ENCODE results near the gene SBF2. TPM values are rescaled to one million over a fixed set of nuclear protein-coding genes. Genes with fewer than 3 reads are reported as not detected.

The SBF2 gene
- total RNA-seq, 2 donors from 2014 or later: 53.8 to 60.8 TPM

DNA sequence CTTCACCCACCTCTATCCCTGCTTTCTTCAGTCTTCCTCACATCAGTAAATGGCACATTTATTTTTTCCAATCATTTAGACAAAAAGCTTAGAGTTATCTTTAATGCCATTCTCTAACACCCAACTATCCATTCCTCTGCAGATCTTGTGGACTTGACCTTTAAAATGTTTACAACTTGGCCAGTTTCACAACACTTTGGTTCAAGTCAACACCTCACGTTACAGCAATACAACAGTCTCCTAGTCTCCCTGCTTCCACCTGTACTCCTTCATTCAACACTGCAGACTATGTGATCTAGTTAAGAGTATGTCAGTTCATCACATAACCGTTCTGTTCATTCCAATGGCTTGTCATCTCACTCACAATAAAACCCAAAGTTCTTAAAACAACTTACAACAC is 325.0 kb downstream of the SBF2 start:
- Histone ChIP-seq H3K27me3 (replicated peaks; ENCODE audit: insufficient read depth) (no peaks in the 10 kb centered on the region), H3K9me3 (no peaks in the 10 kb centered on the region), H3K36me3 (peaks cover under 1% of the 10 kb centered on the region), H3K4me1 (ENCODE audit: control insufficient read depth in 1 of 2, low read depth in 2 of 2) (no peaks in the 10 kb centered on the region), H3K4me3 (no peak overlapping the region), H3K27ac (no peak overlapping the region)
- DNase-seq (ENCODE audit: low spot score) (no peak), ATAC-seq (ENCODE audit: insufficient number of reproducible peaks, low FRiP score, low read depth) (no peak)
- TF ChIP-seq, protein P1, sequence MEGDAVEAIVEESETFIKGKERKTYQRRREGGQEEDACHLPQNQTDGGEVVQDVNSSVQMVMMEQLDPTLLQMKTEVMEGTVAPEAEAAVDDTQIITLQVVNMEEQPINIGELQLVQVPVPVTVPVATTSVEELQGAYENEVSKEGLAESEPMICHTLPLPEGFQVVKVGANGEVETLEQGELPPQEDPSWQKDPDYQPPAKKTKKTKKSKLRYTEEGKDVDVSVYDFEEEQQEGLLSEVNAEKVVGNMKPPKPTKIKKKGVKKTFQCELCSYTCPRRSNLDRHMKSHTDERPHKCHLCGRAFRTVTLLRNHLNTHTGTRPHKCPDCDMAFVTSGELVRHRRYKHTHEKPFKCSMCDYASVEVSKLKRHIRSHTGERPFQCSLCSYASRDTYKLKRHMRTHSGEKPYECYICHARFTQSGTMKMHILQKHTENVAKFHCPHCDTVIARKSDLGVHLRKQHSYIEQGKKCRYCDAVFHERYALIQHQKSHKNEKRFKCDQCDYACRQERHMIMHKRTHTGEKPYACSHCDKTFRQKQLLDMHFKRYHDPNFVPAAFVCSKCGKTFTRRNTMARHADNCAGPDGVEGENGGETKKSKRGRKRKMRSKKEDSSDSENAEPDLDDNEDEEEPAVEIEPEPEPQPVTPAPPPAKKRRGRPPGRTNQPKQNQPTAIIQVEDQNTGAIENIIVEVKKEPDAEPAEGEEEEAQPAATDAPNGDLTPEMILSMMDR (IDR thresholded peaks at IDR 0.05): no peak

DNA sequence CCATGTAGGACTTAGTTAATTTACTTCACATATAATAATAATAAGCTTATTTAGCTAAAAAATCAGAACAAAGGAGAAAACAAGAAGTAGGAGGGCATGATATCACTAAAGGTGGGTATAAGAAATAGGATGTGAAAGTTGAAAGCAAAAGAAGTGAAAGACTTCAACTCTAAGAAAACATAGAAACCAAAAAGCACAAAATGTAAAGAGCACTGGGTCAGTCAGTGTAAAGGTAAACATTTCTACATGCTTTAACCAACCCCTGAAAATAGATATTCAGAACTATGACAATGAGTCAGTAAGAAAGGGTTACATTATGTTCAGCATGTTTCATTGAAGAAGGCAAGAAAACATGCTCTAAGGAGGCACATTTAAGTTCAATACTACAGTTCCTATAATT is 331.3 kb downstream of the SBF2 start:
- TF ChIP-seq, protein P1 (IDR thresholded peaks at IDR 0.05): no peak
- ATAC-seq (ENCODE audit: insufficient number of reproducible peaks, low FRiP score, low read depth): no peak
- no peak for DNase-seq (ENCODE audit: low spot score)
- Histone ChIP-seq H3K27me3 (replicated peaks; ENCODE audit: insufficient read depth) (no peaks in the 10 kb centered on the region), H3K4me3 (no peak overlapping the region), H3K4me1 (ENCODE audit: control insufficient read depth in 1 of 2, low read depth in 2 of 2) (no peaks in the 10 kb centered on the region), H3K27ac (no peak overlapping the region), H3K36me3 (peaks cover 5% of the 10 kb centered on the region), H3K9me3 (no peaks in the 10 kb centered on the region)

DNA sequence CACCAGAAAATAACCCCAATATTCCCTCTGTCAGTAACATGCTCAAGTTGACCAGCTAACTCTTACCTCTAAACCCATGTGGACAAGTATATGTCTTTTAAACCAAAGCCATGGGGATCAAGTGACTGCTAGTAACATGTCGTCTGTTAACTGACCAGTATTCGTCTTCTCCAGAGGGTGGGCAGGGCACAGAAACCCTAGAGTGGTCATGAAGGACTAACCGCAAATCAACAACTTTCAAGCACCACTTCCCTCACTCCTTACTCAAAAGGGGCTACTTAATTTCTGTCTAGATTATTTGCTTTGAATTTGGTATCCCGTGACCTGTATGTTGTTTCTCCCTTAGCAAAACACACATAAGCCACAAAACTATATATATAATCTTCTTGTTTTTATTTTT is 336.9 kb downstream of the SBF2 start:
- H3K27ac ChIP-seq: no peak overlapping the region
- H3K4me1 ChIP-seq (ENCODE audit: control insufficient read depth in 1 of 2, low read depth in 2 of 2): no peaks in the 10 kb centered on the region
- TF ChIP-seq, protein P1 (IDR thresholded peaks at IDR 0.05): no peak
- no peaks in the 10 kb centered on the region for H3K9me3 ChIP-seq
- peaks cover 2% of the 10 kb centered on the region for H3K36me3 ChIP-seq
- no peak for ATAC-seq (ENCODE audit: insufficient number of reproducible peaks, low FRiP score, low read depth)
- H3K4me3 ChIP-seq: no peak overlapping the region
- H3K27me3 ChIP-seq (replicated peaks; ENCODE audit: insufficient read depth): no peaks in the 10 kb centered on the region
- DNase-seq (ENCODE audit: low spot score): no peak

DNA sequence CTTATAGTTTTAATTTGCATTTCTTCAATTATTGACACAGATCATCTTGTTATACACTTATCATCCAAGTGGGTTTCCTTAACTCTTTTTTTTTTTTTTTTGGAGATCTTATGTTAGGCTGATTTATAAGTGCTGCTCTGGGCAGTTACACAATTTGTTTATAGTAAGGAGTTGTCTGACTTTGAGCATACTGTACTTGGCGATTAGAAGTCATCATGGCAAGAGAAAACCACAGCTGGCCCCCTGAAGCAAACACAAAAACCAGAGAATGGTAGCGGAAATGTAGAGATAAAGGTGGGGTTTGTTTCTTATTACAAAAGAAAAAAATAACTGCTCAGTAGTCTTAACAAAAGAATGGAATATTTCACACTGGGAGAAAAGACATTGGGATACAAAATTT is 337.5 kb downstream of the SBF2 start:
- TF ChIP-seq, protein P1 (IDR thresholded peaks at IDR 0.05): no peak
- peaks cover 2% of the 10 kb centered on the region for H3K36me3 ChIP-seq
- H3K4me3 ChIP-seq: no peak overlapping the region
- ATAC-seq (ENCODE audit: insufficient number of reproducible peaks, low FRiP score, low read depth) (no peak), DNase-seq (ENCODE audit: low spot score) (no peak)
- H3K27ac ChIP-seq: no peak overlapping the region
- H3K27me3 ChIP-seq (replicated peaks; ENCODE audit: insufficient read depth): no peaks in the 10 kb centered on the region
- H3K4me1 ChIP-seq (ENCODE audit: control insufficient read depth in 1 of 2, low read depth in 2 of 2): no peaks in the 10 kb centered on the region
- H3K9me3 ChIP-seq: no peaks in the 10 kb centered on the region

DNA sequence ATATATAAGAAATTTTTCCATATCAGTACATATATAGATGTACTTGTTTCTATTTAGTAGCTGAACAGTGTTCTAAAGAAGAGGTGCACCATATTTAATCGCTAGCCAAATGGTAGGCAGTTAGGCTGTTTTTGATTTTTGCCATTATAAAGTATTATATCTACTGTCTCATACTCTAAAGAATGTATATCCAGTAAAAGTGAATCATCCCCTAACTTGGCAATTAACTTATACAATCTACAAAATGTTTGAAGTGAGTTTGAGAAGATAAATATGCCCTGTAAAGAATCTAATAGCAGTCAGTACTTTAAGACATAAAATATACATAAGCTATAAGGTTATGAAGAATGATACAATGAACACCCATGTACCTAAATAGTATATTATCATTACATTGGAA is 338.6 kb downstream of the SBF2 start:
- no peaks in the 10 kb centered on the region for H3K27me3 ChIP-seq (replicated peaks; ENCODE audit: insufficient read depth)
- DNase-seq (ENCODE audit: low spot score) (no peak), ATAC-seq (ENCODE audit: insufficient number of reproducible peaks, low FRiP score, low read depth) (no peak)
- H3K27ac ChIP-seq: no peak overlapping the region
- no peak overlapping the region for H3K4me3 ChIP-seq
- H3K4me1 ChIP-seq (ENCODE audit: control insufficient read depth in 1 of 2, low read depth in 2 of 2): no peaks in the 10 kb centered on the region
- TF ChIP-seq, protein P1 (IDR thresholded peaks at IDR 0.05): no peak
- no peaks in the 10 kb centered on the region for H3K36me3 ChIP-seq
- no peaks in the 10 kb centered on the region for H3K9me3 ChIP-seq
